Measurements from ENCODE around the gene NDST1.

Gene NDST1

GRCh38 chr5:150605546-150605945 is 97.6 kb downstream of the NDST1 start:
- Histone ChIP-seq H3K4me3 (ENCODE audit: low read depth, low read length) (no peak overlapping the region), H3K27ac (no peak overlapping the region), H3K27me3 (replicated peaks) (no peaks in the 10 kb centered on the region), H3K36me3 (replicated peaks) (no peaks in the 10 kb centered on the region)
- no peak for TF ChIP-seq CTCF (IDR thresholded peaks at IDR 0.05; ENCODE audit: low read depth, low read length, missing control alignments)
- DNase-seq, result no peak
- in situ Hi-C loops (cut with HindIII; ENCODE audit: low pct_ligation_motif_present, low sequenced_read_pairs), result no loop called here

- H3K27me3 ChIP-seq (replicated peaks), result no peaks in the 10 kb centered on the region
- no peak overlapping the region for H3K4me3 ChIP-seq (ENCODE audit: low read depth, low read length)
- no peak for DNase-seq
- in situ Hi-C loops (cut with HindIII; ENCODE audit: low pct_ligation_motif_present, low sequenced_read_pairs), result no loop called here
- H3K36me3 ChIP-seq (replicated peaks), result no peaks in the 10 kb centered on the region
- TF ChIP-seq CTCF (IDR thresholded peaks at IDR 0.05; ENCODE audit: low read depth, low read length, missing control alignments), result no peak
- no peak overlapping the region for H3K27ac ChIP-seq
Observed at GRCh38 chr5:150606476-150606875, 98.5 kb downstream of the NDST1 start.

GRCh38 chr5:150607105-150607504 is 99.2 kb downstream of the NDST1 start:
- Histone ChIP-seq H3K27ac (no peak overlapping the region), H3K4me3 (ENCODE audit: low read depth, low read length) (no peak overlapping the region), H3K27me3 (replicated peaks) (no peaks in the 10 kb centered on the region), H3K36me3 (replicated peaks) (no peaks in the 10 kb centered on the region)
- TF ChIP-seq CTCF (IDR thresholded peaks at IDR 0.05; ENCODE audit: low read depth, low read length, missing control alignments), result no peak
- DNase-seq, result no peak
- in situ Hi-C loops (cut with HindIII; ENCODE audit: low pct_ligation_motif_present, low sequenced_read_pairs), result no loop called here

Measured in brain microvascular endothelial cell (primary cell).